HFF-Myc (cell line): ENCODE results near the gene ZFC3H1.
A peak's percentile ranks its signal among the peaks of the same experiment; 100 is the strongest.

Source experiments
- DNase-seq: peaks from one replicate; pipeline ENCODE4 v3.0.0-alpha.2; 2011; ENCODE audit warnings: low read depth; ENCODE audit errors: extremely low read depth
- H3K4me3 ChIP-seq: replicated peaks from 2 replicates; pipeline ENCODE4 v1.5.1; 2011; ENCODE audit warnings: low read depth, mild to moderate bottlenecking, control low read depth, low read length
- CTCF ChIP-seq: IDR thresholded peaks from 2 replicates; pipeline ENCODE4 v1.5.1; 2012; ENCODE audit warnings: mild to moderate bottlenecking, low read depth, low read length, control low read depth; ENCODE audit errors: missing control alignments

Gene ZFC3H1

GRCh38 chr12:71639341-71639760 lies 24.3 kb downstream of the ZFC3H1 start:
- DNase-seq, result peak; percentile 10
- peak; percentile 17 for TF ChIP-seq CTCF
- H3K4me3 ChIP-seq, result no peak overlapping the region

- TF ChIP-seq CTCF, result no peak
- H3K4me3 ChIP-seq, result no peak overlapping the region
- no peak for DNase-seq
Measured at GRCh38 chr12:71638499-71638898, 25.1 kb downstream of the ZFC3H1 start.

GRCh38 chr12:71636704-71637115 lies 26.9 kb downstream of the ZFC3H1 start:
- no peak overlapping the region for H3K4me3 ChIP-seq
- peak; percentile 76 for TF ChIP-seq CTCF
- peak; percentile 53 for DNase-seq

- DNase-seq, result no peak
- no peak for TF ChIP-seq CTCF
- H3K4me3 ChIP-seq, result no peak overlapping the region
Measured at GRCh38 chr12:71627438-71628002, 36.1 kb downstream of the ZFC3H1 start.

GRCh38 chr12:71626768-71627167 lies 36.9 kb downstream of the ZFC3H1 start:
- H3K4me3 ChIP-seq, result no peak overlapping the region
- no peak for DNase-seq
- no peak for TF ChIP-seq CTCF

- no peak for TF ChIP-seq CTCF
- no peak overlapping the region for H3K4me3 ChIP-seq
- no peak for DNase-seq
Measured at GRCh38 chr12:71626098-71626497, 37.5 kb downstream of the ZFC3H1 start.

- no peak for TF ChIP-seq CTCF
- no peak overlapping the region for H3K4me3 ChIP-seq
- DNase-seq, result no peak
Measured at GRCh38 chr12:71625476-71625875, 38.2 kb downstream of the ZFC3H1 start.
